Tibial nerve (tissue), 4 donors: Measurements from ENCODE around the gene C11orf86.

ENCODE experiments used
- CTCF ChIP-seq, 5 experiments: fragments of 200-600 bp in 3 of 5; fragments of 450-650 bp in 2 of 5; sonication (generic) in 3 of 5; IDR thresholded peaks; one replicate each; pipeline ENCODE4 v1.5.1; 2016 to 2019; ENCODE audit warnings: antibody characterized with exemption in 5 of 5, mild to moderate bottlenecking in 3 of 5, moderate library complexity in 2 of 5
- EP300 ChIP-seq, 2 donors: sonication (generic); formaldehyde crosslinking; IDR thresholded peaks; one replicate each; pipeline ENCODE4 v1.6.1; 2017; ENCODE audit warnings: antibody characterized with exemption in 2 of 2, mild to moderate bottlenecking in 1 of 2

GRCh38 chr11:67022341-67022933 lies 47.3 kb downstream of the C11orf86 start:
- TF ChIP-seq CTCF (IDR thresholded peaks at IDR 0.05) = no peak
- no peak for TF ChIP-seq EP300 (IDR thresholded peaks at IDR 0.05)
